Measurements from ENCODE around the gene SPECC1.
"Not testable (repeated sequence)": the region's sequence is repeated elsewhere in the genome, so short reads cannot be mapped to it uniquely, and the experiment has no call there.

The SPECC1 gene

DNA sequence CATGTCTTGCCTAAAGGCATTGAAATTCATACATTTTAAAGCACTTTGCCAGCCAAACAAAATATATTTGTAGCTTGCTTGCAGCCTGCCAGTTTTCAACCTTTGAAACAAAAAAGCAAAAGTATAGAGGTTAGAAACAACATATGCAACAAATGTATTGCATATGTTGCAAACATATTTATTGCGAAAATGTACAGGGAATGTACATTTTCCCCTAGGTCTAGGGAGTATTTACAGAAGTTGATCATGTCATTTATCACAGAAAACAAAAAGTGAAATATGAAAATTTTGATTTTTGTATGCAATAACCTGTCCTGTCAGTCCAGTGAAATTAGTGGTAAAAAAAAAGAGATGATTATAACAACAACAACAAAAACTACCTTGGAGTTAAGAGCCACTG lies 171.5 kb downstream of the SPECC1 start:
- no peak for DNase-seq

GRCh38 chr17:20184181-20184580 lies 175.0 kb downstream of the SPECC1 start:
- no peak for DNase-seq

- DNase-seq = no peak
Observed at GRCh38 chr17:20184977-20185619, 175.9 kb downstream of the SPECC1 start.

DNA sequence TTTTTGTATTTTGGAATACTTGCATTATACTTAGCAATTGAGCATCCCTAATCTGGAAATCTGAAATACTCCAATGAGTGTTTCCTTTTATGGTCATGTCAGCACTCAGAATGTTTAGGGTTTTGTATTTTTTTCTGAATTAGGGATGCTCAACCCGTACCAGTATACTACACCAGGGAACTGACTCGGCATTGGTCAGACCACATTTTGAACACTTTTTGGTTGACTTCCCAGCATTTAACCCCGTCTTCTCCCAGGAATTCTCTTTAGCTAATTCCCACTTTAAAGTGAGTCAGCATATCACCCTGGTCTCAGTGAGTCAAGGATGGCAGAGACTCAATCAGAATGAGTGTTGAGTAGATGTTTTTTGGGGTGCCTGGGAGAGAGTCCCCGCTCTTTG lies 177.9 kb downstream of the SPECC1 start:
- no peak for DNase-seq

DNA sequence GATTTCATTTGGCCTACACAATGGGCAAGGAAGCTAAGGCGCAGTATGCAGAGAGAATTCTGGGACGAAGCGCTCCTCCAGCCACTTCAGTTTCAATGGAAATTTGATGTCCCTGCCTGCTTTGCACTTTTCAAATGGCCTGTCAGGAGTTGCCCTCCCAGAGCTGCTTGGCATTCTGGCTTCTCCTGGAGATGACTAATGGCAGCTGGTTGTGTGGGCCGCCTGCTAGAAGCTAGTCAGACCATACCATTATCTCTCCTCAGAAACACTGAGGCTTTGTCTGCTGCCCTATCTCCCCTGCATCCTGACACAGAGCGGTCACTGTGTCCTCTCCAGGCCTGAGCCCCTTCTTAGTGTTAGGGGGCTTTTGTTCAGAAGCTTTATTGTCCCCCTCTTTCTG lies 180.1 kb downstream of the SPECC1 start:
- no peak for DNase-seq

- no peak for DNase-seq
Observed at GRCh38 chr17:20189979-20190378, 180.8 kb downstream of the SPECC1 start.

- DNase-seq = no peak
Observed at GRCh38 chr17:20190605-20191004, 181.4 kb downstream of the SPECC1 start.

DNA sequence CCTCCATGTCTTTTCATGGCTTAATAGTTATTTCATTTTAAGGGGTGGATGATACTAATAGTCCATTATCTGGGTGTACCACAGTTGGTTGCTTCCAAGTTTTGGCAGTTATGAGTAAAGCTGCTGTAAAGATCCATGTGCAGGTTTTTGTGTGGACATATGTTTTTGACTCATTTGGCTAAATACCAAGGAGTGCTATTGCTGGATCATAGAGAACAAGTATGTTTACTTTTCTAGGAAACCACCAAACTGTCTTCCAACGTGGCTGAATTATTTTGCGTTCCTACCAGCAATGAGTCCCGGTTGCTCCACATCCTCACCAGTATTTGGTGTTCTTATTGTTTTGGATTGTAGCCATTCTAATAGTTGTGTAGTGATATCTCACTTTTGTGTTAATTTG lies 181.9 kb downstream of the SPECC1 start:
- no peak for DNase-seq

DNA sequence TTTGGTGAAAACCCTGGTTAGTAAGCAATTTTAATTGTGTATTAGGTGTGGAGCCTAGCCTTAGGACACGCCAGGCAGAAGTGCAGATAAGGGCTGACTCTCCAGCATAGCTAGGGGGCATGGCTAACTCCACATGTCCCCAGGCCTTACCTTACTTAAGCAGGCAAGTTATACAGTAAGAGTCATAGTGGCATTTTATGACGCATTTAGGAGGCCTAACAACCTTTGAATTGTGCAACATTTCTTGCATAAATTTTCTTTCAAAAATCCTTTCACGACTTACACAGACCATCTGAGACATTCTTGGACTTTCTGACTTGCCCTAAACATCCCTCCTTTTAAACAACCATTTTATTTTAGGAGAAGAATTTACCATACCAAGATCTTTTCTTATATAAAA lies 187.1 kb downstream of the SPECC1 start:
- DNase-seq = not testable (repeated sequence)

DNA sequence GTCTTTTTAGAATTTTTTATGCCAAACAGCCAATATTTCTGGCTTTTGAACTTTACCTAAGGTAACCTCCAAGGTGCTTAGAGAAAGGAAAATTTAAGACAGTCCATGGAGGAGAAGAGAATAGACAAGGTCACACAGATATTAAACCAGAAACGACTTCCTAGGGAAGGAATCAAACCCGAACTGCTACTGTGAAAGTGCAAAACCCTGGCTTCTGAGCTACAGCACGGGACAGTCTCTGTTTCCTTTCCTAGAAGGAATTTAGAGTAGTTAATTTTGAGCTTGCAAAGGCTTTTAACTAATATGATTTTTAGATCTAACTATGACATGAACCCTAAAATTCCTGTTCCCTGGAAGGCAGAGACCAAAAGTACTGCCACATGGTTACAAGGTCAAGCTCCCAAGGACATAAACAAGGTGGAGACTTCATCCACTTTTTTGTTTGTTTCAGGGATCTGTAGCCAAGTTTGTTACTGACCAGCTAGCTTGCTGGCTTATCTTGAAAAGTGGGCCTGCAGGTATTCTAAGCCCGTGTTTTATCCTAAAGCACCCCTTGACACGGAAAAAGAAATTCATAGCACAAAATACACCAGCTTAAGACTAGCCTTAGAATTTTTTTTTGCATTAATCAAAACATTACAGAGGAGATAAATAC lies 188.2 kb downstream of the SPECC1 start:
- DNase-seq = no peak

DNA sequence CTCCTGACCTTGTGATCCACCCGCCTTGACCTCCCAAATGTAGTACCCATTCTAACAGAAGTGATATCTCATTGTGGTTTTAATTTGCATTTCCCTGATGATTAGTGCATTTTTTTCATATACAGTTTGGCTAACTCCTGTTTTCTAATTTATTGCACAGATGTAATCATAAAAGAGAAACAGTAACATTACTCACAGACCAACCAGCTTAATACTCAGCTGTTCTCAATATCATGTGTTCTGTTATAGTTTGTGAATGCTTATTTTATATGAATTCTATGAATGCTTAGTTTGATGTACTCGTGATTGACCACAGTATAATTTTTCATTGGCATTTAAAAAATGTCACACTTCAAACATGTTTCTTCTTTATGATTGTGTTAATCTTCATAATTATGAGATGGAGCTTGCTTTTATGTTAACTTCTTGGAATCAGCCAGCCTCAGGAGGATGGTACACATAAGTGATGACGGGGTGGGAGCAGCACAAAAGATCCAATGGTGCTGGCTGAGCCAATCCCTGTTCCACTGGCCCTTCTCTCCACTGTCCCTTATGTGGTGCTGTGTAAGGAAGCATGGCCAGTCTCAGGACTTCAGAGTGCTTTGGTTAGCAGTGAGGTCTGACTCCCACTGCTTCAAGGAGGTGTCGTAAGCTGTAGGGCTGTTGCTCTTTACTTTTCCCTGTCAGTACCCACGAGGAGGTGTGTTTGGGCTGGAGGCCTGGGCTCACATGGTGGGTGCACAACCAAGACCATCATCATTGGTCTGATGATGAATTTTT lies 191.0 kb downstream of the SPECC1 start:
- DNase-seq = no peak

DNA sequence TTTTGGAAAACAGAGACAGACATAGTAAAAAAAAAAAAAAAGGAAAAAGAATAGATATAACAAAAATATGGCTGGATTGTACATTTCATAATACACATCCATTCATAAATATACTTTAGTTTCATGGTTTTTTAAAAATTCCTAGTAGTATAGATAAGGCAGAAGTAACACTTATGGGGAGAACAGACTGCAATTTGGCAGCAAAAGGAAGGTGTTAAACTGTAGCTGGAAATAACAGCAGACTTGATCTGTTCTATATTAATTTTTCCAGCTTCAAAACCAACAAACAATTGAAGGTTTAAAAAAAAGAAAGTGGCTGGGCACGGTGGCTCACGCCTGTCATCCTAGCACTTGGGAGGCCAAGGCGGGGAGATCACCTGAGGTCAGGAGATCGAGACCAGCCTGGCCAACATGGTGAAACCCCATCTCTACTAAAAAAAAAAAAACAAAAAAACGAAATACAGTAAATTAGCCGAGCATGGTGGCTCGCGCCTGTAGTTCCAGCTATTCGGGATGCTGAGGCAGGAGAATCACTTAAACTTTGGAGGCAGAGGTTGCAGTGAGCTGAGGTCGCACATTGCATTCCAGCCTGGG lies 191.8 kb downstream of the SPECC1 start:
- no peak for DNase-seq

- DNase-seq = no peak
Observed at GRCh38 chr17:20202141-20202621, 193.0 kb downstream of the SPECC1 start.

GRCh38 chr17:20203018-20203417 lies 193.9 kb downstream of the SPECC1 start:
- DNase-seq = no peak

GRCh38 chr17:20203761-20204263 lies 194.7 kb downstream of the SPECC1 start:
- DNase-seq = no peak

DNA sequence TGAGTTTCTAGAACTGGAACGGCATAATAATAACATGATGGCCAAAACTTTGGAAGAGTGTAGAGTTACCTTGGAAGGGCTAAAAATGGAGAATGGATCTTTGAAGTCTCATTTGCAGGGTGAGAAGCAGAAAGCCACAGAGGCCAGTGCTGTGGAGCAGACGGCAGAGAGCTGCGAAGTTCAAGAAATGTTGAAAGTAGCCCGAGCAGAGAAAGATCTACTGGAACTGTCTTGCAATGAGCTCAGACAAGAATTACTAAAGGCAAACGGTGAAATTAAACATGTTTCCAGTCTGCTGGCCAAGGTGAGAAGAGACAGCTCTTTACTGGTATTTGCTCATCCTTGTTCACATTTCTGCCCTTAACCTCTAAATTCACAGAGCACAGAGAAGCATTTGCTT lies 196.4 kb downstream of the SPECC1 start:
- no peak for DNase-seq

GRCh38 chr17:20206068-20206467 lies 196.9 kb downstream of the SPECC1 start:
- peak; percentile 21 for DNase-seq

GRCh38 chr17:20206591-20206990 lies 197.4 kb downstream of the SPECC1 start:
- DNase-seq = no peak

GRCh38 chr17:20207262-20207985 lies 198.3 kb downstream of the SPECC1 start:
- DNase-seq = no peak

- DNase-seq = no peak
Observed at GRCh38 chr17:20208717-20209116, 199.6 kb downstream of the SPECC1 start.

DNA sequence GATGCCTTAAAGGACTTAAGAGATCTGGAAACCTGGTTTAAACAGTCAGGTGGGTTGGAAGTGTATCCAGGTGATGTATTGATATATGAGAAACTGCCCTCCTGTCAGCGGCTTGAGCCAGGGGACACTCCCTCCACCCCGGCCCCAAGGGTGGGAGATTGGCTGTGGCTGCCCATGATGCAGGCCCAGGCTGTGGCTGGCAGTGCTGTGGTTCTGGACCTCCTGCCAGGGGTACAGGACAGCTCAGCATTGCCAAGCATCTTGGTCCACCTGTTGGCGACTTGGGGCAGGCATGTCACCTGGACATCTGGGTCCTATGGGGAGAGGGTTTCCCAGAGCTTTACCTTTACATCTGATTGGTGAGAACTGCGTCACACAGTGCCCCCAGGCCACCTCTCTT lies 201.0 kb downstream of the SPECC1 start:
- DNase-seq = no peak

- DNase-seq = no peak
Observed at GRCh38 chr17:20210614-20211013, 201.5 kb downstream of the SPECC1 start.

GRCh38 chr17:20211246-20211645 lies 202.1 kb downstream of the SPECC1 start:
- no peak for DNase-seq
